GM13976 (cell line): ENCODE results near the gene SOS2.

ENCODE experiments used
- DNase-seq: peaks from one replicate; pipeline ENCODE4 v3.0.0; 2012; ENCODE audit warnings: low spot score
- in situ Hi-C: fragments of 300-500 bp; cut with MboI; formaldehyde crosslinking; loops from one replicate; pipeline ENCODE4 v1.12.0; 2022; ENCODE audit warnings: low sequenced_read_pairs, mixed read lengths, inconsistent platforms; ENCODE audit not compliant: unreplicated experiment
- TF ChIP-seq, protein P1 (sequence below): IDR thresholded peaks from 2 replicates; pipeline ENCODE4 v1.5.1; 2012; ENCODE audit warnings: borderline replicate concordance, mild to moderate bottlenecking; ENCODE audit not compliant: insufficient read depth; ENCODE audit errors: extremely low read depth, missing control alignments, control extremely low read depth

The SOS2 gene

GRCh38 chr14:50242096-50242495 is 10.7 kb upstream of the SOS2 start:
- no peak for DNase-seq

DNA sequence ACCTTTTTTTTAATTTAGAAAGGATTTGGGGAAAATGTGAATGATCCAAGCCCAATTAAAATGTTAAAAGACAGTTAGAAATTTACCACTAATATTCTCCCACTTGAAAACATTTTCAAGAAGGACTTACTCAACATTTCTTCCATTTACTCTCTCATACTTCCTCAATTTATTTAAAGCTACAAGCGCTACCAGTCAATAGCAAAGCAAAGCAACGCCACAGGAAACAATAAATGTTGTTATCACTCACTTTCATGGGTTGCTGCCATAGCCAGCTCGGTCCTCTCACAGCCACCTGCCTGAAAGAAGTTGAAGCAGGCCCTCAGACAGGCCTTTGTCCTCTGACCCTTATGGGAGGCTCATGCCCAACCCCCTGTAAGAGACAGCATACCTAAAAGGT is 6.0 kb upstream of the SOS2 start:
- TF ChIP-seq, protein P1, sequence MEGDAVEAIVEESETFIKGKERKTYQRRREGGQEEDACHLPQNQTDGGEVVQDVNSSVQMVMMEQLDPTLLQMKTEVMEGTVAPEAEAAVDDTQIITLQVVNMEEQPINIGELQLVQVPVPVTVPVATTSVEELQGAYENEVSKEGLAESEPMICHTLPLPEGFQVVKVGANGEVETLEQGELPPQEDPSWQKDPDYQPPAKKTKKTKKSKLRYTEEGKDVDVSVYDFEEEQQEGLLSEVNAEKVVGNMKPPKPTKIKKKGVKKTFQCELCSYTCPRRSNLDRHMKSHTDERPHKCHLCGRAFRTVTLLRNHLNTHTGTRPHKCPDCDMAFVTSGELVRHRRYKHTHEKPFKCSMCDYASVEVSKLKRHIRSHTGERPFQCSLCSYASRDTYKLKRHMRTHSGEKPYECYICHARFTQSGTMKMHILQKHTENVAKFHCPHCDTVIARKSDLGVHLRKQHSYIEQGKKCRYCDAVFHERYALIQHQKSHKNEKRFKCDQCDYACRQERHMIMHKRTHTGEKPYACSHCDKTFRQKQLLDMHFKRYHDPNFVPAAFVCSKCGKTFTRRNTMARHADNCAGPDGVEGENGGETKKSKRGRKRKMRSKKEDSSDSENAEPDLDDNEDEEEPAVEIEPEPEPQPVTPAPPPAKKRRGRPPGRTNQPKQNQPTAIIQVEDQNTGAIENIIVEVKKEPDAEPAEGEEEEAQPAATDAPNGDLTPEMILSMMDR, result no peak
- DNase-seq, result no peak
- in situ Hi-C loops, result no loop called here

More at GRCh38 chr14:50242096-50242495, 10.7 kb upstream of the SOS2 start:
- TF ChIP-seq, protein P1, result no peak
- in situ Hi-C loops, result no loop called here

DNA sequence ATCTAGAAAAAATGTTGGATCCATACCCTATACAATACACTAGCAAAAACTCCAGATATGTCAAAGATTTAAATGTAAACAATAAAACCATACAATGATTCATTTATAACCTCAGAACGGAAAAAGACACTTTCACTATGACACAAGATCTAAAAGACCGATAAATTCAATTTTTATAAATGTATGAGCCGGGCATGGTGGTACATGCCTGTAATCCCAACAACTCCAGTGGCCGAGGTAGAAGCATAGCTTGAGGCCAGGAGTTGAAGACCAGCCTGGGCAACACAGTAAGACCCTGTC is 2.5 kb upstream of the SOS2 start:
- DNase-seq, result no peak
- in situ Hi-C loops, result no loop called here
- TF ChIP-seq, protein P1, result no peak

DNA sequence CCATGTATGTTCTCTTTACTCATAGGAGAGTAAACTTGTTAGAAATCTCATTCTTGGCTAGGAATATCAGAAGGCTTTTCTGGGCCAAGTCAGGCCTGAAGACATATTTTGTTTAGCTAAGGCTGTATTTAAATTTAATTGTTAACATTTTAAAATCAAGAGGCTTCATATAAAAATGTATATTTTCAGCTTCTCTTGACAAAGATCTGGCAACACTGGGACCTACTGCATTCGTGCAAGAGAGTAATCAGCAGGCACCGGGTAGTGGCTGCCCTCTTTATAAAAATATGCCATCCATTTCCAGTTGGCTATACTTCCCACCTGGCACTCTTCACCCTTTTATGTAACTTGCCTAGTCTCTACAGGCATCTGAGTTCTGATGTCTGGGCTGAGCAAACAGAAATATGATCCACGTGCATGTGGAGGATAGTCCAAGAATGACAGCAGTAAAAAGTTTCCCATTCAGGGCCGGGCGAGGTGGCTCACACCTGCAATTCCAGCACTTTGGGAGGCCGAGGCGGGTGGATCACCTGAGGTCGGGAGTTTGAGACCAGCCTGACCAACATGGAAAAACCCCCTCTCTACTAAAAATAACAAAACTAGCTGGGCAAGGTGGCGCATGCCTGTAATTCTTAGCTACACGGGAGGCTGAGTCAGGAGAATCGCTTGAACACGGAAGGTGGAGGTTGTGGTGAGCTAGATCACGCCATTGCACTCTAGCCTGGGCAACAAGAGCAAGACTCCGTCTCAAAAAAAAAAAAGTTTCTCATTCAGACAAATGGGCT is 2.0 kb upstream of the SOS2 start:
- in situ Hi-C loops, result no loop called here
- no peak for DNase-seq
- TF ChIP-seq, protein P1, result no peak

DNA sequence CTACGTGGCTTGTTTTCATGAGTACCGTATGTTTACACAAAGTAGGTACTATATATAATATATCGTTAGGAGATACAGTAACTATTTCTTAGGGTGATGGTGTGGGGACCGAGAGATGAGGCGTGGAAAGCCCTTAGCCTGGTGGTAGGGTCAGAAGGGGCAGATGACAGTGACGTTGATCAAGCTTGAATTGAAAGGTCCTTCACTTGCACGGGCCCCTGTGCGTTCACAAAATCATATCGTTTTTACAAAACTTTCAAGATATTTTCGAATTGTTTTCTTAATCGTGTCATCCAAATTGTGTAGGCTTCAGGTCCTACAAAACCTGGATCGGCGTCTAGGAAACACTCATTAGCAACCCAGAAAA is 881 bp upstream of the SOS2 start:
- in situ Hi-C loops, result no loop called here
- TF ChIP-seq, protein P1, result no peak
- DNase-seq, result no peak

DNA sequence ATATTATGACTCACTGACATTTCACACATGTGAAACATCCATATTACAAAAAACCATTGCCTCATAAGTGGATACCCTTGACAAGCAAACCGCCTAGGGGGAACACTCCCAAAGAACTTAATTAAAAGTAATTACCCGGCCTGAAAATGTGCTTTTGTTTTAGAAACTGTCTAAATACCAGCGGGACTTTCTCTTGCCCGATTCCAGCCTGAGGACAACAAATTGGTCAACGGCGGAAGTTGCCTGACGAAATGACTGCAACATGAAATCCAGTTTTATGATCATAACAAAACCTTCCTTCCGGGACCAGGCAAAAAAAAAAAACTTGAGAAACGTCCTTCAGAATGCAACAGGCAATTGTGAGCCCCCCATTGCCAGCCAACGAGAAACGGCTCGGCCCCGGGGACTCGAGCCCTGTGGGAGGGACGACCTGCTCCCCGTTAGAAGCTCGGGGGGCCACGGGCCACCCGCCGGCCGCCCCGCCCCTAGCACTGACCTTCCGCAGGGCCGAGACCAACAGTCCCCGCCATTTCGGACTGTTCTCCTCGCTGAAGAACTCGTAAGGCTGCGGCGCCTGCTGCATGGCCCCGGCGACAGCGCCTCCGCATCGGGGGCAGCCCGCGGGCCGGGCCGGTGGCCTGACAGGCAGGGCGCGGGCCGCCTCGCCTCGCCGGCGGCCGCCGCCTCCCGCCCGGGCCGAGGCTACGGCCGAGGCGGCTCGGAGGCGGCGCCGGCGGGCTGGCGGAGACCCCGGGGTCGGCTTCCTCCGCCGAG is 490 bp downstream of the SOS2 start:
- peak; percentile 58 for DNase-seq
- in situ Hi-C loops, result no loop called here
- TF ChIP-seq, protein P1, result no peak
